K562 (cell line): Measurements from ENCODE around the gene FOXA3. TPM values are rescaled to one million over a fixed set of nuclear protein-coding genes. Genes with fewer than 3 reads are reported as not detected.

ENCODE experiments used
- FOXP4 ChIP-seq: sonication (generic); formaldehyde crosslinking; IDR thresholded peaks from 2 replicates; pipeline ENCODE4 v1.8.0; 2022; ENCODE audit warnings: mild to moderate bottlenecking, missing genetic modification reagents, borderline replicate concordance
- GTF2F1 ChIP-seq: IDR thresholded peaks from 2 replicates; pipeline ENCODE4 v1.6.1; 2011; ENCODE audit warnings: low read depth, low read length, improper control_type of control experiment
- HDGF ChIP-seq: fragments of 450-650 bp; IDR thresholded peaks from 2 replicates; pipeline ENCODE4 v1.6.1; 2016
- MAFF ChIP-seq: IDR thresholded peaks from 2 replicates; pipeline ENCODE4 v1.6.1; 2012; ENCODE audit warnings: low read length, improper control_type of control experiment
- MLLT1 ChIP-seq, 2 experiments: fragments of 450-650 bp; IDR thresholded peaks; 2 replicates each; pipeline ENCODE4 v1.6.1; 2016
- PRPF4 ChIP-seq: fragments of 200-400 bp; formaldehyde crosslinking; IDR thresholded peaks from one replicate; pipeline ENCODE4 v1.6.1; 2017; ENCODE audit warnings: low read length, low read depth, mild to moderate bottlenecking; ENCODE audit not compliant: insufficient read depth, poor library complexity, severe bottlenecking
- REST ChIP-seq, 2 experiments: fragments of 450-650 bp; formaldehyde crosslinking in 1 of 2; IDR thresholded peaks; 2 replicates each; pipeline versions ENCODE4 v1.4.0 to v1.6.1; 2014 to 2020; ENCODE audit warnings: mild to moderate bottlenecking in 2 of 2, borderline replicate concordance in 1 of 2, low read depth in 1 of 2
- TAL1 ChIP-seq: fragments of 450-650 bp; IDR thresholded peaks from 2 replicates; pipeline ENCODE4 v1.6.1; 2016; ENCODE audit warnings: mild to moderate bottlenecking
- TCF7 ChIP-seq: sonication (generic); IDR thresholded peaks from 2 replicates; pipeline ENCODE4 v1.6.1; 2016; ENCODE audit warnings: antibody characterized with exemption, borderline replicate concordance
- THAP7 ChIP-seq: fragments of 250-450 bp; sonication (Bioruptor Pico); IDR thresholded peaks from 2 replicates; pipeline ENCODE4 v1.5.0; 2021
- ZKSCAN3 ChIP-seq: fragments of 250-450 bp; sonication (Bioruptor Pico); IDR thresholded peaks from 2 replicates; pipeline ENCODE4 v1.4.0; 2020
- ZNF146 ChIP-seq: IDR thresholded peaks from one replicate; pipeline ENCODE4 v1.6.1; 2018; ENCODE audit warnings: missing compliant biosample characterization; ENCODE audit not compliant: unreplicated experiment
- ZNF239 ChIP-seq: fragments of 250-450 bp; sonication (Bioruptor Pico); IDR thresholded peaks from 2 replicates; pipeline ENCODE4 v1.4.0; 2020; ENCODE audit warnings: mild to moderate bottlenecking
- ZNF3 ChIP-seq: fragments of 250-450 bp; sonication (Bioruptor Pico); IDR thresholded peaks from 2 replicates; pipeline ENCODE4 v1.5.0; 2021; ENCODE audit warnings: mild to moderate bottlenecking, moderate library complexity
- ZNF644 ChIP-seq: fragments of 200-800 bp; sonication (Bioruptor generic); IDR thresholded peaks from 2 replicates; pipeline ENCODE4 v1.6.1; 2016; ENCODE audit warnings: low read depth, missing genetic modification characterization, missing compliant biosample characterization
- polyA plus RNA-seq, 8 experiments: library from polyadenylated mRNA; depleted of rRNA in 4 of 8; stranded (reverse) in 5 of 8; unstranded in 3 of 8; fragments of >200 nt; fragmentation: Nextera tagmentation in 2 of 8; fragmentation: Illumina TruSeq in 1 of 8; extraction: Ambion mirVana in 2 of 8; extraction: Trizol in 1 of 8; gene quantifications; 2 replicates each; pipeline versions ENCODE4 v1.2.1 to v1.2.3, GENCODE V29; 2011 to 2014; ENCODE audit warnings: inconsistent platforms in 1 of 8, missing spikeins in 1 of 8
- total RNA-seq, 7 experiments: library from RNA; depleted of rRNA in 6 of 7; stranded (reverse); fragments of >200 nt in 6 of 7; fragmentation: Illumina TruSeq in 2 of 7; extraction: Trizol in 2 of 7; gene quantifications; 2 replicates each; pipeline versions ENCODE4 v1.2.1 to v1.2.3, GENCODE V29; 2011 to 2021; ENCODE audit warnings: low replicate concordance in 1 of 7

The FOXA3 gene
- total and polyA plus RNA-seq, 9 of the 15 experiments (the other 6 are each of a cell fraction or from before 2014, with no cell fraction given), result 1.3 to 15.5 (median 4.7) TPM

- peak; percentile 84 for TF ChIP-seq REST (IDR thresholded peaks at IDR 0.05; ENCODE audit: borderline replicate concordance)
- TF ChIP-seq REST (CRISPR knock-in tag; IDR thresholded peaks at IDR 0.05; ENCODE audit: low read depth), result no peak
- TF ChIP-seq MAFF, result no peak
- TF ChIP-seq ZNF239 (CRISPR knock-in tag), result no peak
- TF ChIP-seq GTF2F1, result no peak
- no peak for TF ChIP-seq ZNF146 (CRISPR knock-in tag)
- TF ChIP-seq HDGF, result no peak
- peak; percentile 85 to 86 for TF ChIP-seq MLLT1 (IDR thresholded peaks at IDR 0.05)
- no peak for TF ChIP-seq ZNF3 (CRISPR knock-in tag)
- TF ChIP-seq ZKSCAN3, result no peak
- no peak for TF ChIP-seq TCF7
- no peak for TF ChIP-seq ZNF644 (tag)
- no peak for TF ChIP-seq TAL1
- no peak for TF ChIP-seq FOXP4 (CRISPR knock-in tag)
- TF ChIP-seq PRPF4, result no peak
- no peak for TF ChIP-seq THAP7 (CRISPR knock-in tag)
These were observed 47.0 kb upstream of the FOXA3 start (continued) for GRCh38 chr19:45817010-45817724.
